RPMI8226 (cell line): ENCODE data around the gene REEP5.
A peak's percentile ranks its signal among the peaks of the same experiment; 100 is the strongest.
"Not testable (repeated sequence)": the region's sequence is repeated elsewhere in the genome, so short reads cannot be mapped to it uniquely, and the experiment has no call there.

Source experiments
- DNase-seq: peaks from one replicate; pipeline ENCODE4 v3.0.0-alpha.2; 2015

REEP5 gene

DNA sequence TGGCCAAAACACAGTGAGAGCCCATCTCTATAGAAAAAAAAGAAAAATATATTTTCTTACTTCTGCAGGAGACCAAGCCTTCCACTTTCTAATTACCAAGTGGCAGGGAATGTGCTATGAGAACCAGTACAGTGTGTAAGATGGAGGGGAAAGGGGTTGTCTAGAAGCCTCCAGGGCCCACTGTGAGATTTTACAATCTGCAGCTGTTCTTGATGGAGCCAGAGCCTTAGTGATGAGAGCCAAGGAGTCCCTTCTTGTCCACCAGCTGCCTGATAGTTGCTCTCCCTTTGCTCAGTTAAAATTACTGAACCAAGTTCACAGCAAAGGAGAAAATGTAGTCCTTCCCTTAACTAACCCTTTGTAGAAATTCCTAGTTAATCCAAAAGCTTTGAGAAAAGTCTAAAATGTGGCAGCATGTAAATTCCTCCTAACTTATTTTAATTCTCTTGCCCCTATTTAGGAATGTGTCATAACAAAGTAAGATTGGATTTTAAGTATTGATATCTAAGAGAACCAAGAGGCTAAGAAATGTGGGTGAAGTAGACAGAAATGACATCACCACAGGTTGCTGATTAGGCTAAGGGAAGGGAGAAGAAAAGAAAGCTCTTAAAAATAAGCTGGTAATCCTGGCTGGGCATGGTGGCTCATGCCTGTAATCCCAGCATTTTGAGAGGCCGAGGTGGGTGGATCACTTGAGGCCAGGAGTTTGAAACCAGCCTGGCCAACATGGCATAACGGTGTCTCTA, 41.6 kb downstream of the REEP5 start:
- no peak for DNase-seq

DNA sequence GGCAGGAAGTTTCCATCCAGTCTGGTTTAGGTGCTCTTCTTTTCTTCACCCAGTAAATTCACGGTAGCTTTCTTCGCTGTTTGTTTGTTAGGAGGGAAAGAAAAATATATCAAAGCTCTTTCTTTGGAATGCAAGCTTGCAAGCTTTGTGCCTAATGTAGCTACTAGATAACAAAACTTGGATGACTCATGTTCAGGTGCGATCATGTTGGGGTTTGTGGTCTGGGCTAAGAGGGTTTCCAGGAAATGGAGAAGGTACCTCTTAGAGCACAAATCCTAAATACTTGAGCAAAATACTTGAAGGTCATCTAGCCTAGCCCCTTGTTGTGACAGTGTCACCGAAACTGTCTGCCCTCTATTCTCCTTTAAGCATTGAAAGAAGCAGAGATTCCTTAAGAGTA, 43.3 kb downstream of the REEP5 start:
- DNase-seq = peak; percentile 92

DNA sequence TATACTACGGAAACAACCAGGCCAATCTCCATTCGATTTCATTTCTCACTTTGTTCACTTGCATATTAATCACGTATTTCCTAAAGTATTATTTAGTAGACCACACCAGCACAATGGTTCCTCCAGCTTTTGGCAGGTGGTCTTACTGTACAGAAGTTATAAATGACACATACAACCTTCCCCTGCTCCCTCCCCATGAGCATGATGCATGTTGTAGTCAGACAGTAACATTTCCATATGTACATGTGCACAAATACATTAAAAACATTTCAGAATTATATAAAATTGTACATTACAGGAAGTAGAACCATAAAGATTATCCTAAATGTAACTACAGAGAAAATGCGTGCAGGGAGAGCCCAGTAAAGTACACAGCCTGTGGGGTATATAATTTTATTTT, 43.9 kb downstream of the REEP5 start:
- no peak for DNase-seq

DNA sequence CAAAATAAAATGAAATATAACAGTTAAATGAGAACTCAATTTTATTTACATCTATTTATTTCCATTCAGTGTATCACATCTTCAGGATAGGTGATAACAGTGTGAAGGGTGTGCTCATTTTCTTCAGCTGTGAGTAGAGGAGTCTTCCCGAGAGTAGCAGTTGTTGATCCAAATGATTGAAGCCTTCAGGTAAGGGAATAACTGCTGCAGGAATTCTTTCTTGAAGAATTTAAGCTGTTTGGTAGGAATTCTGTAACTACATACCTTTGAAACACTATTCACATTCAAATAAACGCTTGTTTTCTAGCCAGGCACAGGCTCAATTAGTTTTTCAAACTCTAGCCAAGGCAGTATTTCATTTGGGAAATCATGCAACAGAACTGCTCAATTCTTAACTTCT, 45.7 kb downstream of the REEP5 start:
- no peak for DNase-seq

DNA sequence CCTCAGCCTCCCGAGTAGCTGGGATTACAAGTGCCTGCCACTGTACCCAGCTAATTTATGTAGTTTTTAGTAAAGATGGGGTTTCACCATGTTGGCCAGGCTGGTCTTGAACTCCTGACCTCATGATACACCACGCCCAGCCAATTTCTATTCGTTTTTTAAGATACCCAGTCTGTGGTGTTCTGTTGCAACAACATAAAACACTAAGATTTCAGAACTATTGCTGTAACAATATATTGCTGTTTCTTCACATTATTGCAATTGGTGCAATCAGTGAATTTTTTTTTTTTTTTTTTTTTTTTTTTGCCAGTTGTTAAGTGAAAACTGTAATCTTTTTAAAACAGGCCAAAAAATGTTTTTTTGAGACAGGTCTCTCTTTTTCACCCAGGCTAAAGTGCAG, 51.1 kb downstream of the REEP5 start:
- no peak for DNase-seq

DNA sequence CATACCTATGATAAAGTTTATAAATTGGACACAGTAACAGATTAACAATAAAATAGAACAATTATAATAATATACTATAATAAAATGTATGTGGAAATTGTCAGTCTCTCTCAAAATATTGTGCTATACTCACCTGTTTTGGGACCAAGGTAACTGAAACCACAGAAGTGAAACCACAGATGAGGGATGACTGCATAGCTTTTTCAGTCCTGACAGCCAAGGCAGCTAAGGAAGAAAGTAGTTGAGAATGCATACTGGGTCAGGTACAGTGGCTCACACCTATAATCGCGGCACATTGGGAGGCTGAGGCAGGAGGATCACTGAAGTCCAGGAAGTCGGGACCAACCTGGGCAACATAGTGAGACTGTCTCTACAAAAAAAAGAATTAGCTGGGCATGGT, 52.1 kb downstream of the REEP5 start:
- DNase-seq = peak; percentile 80

DNA sequence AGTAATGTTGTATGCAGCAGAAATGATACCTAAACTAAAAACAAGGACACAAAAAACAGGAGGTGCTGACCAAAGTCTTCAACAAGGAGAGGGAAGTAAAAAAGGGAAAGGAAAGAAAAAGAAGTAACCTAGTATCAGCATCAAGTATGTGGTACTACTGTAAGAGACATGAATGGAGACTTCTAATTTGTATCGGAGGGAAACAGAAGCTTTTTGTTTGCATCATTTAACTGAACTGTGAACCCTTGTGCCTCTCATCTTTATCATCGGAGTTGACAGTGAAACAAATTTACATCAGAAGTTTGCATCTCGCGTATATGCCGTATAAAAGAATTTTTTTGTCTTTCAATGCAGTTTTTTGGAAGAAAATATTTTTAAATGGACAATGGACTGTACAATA, 54.6 kb downstream of the REEP5 start:
- DNase-seq = no peak

DNA sequence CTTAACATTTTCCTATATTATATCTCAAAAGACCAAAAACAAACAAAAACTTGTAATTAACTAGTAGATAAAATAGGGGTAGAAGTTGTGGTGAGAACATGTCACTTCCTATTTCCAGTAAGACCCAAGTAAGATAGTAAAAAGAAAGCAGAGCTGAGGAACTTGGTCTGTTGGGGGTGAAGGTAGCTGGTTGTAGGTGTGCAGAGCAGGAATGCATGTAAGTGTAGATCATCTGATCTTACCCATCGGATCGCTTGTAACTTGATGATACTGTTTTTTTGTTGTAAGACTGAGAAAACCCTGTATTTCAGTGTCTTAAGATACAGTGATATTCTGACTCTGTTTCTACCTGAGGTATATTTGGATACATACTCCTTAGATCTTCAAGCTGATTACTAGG, 55.3 kb downstream of the REEP5 start:
- no peak for DNase-seq

DNA sequence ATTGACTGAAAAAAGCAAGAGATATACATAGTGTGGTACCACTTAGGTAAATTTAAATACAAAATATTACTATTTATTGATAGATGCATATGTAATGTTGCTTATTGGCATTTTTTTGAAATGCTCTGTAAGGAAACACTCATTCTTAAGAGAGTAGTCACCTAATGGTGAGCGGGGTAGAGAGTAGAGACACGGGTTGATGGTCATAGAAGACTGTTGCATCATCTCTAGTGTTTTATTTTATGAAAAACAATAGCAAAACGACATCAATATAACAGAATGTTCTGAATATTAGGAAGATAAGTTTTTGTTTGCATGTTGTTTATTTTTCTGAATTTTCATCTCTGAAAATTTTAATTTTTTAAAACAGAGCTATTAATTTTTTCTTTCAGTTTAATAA, 56.9 kb downstream of the REEP5 start:
- DNase-seq = no peak

DNA sequence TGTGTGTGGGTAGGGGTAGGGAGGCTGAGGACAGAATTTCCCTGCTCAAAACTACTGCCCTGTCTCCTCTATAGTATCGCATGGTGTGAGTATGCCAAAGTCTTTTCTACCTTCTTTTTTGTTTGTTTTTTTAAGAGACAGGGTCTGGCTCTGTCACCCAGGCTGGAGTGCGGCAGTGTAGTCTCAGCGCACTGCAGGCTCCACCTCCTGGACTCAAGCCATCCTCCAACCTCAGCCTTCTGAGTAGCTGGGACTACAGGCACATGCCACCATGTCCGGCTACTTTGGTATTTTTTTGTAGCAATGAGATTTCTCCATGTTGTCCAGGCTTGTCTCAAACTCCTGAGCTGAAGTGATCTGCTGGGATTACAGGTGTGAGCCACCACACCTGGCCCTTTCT, 58.5 kb downstream of the REEP5 start:
- no peak for DNase-seq

DNA sequence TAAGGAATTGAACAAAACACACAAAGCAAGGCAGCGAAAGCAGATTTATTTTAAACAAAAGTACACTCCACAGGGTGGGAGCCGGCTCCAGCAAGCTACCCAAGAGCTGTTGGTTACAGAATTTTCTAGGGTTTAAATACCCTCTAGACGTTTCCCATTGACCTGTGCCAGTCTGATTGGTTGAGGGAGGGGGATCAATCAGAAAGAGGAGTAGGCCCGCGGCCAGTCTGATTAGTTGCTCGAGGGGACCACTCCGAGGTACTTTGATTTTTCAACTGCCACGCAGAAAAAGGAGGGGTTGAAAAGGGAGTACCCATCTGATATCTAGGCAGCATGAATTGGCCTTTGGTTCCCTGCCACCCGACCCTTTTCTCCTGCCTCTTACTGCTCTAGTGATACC, 59.9 kb downstream of the REEP5 start:
- DNase-seq = no peak

DNA sequence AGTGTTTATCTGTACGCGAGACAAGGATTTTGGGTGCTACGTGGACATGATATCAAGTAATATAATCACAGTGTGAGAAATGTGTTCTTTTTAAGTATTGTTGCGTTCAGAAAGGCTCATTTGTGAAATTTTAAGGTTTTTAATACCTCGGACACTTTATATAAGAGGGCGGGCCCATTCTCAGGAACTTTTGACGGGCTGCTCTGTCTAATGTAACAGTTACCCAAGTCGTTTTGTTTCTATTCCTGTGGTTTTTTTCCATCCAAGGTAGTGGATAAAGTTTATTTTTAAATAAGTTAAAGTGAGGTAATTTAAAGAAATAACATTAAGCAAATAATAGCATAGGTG, 60.4 kb downstream of the REEP5 start:
- DNase-seq = no peak

DNA sequence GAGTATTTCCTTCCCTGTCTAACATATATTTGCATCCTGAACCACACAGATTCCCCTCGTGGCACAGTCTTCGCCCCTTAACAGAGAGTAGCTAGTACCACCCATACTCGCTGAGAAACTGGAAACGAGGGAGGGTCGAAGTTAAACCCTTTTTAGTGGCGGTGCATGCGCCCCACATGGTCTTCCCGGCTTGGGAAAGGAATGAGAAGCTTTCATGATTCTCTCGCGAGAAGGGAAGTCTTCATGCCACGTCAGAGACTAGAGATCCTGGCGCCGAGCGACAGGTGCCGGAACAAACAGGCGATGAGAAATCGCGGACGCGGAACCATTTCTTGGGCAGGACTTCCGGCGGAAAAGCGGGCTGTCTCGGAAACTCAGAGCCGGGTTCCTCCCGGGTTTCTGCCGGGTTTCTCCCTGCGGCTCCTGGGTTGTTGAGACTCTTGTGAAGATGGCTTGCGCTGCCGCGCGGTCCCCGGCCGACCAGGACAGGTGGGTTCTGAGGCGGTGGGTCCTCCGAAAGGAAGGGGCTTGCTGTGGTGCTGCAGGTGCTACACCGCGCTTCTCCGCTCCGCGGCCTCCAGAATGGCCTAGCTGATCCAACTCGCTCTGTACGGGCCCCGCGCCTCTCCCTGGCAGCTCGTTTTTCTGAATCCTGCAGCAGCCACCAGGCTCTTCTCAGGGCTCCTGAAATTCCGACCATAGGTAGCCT, 60.9 kb downstream of the REEP5 start, which contains the start of gene SRP19:
Gene SRP19 (plus strand): TSS at position 359 of the 709 bp plus-strand sequence. CDS start 90 bp downstream, at position 449.
- peak; percentile 97 for DNase-seq

DNA sequence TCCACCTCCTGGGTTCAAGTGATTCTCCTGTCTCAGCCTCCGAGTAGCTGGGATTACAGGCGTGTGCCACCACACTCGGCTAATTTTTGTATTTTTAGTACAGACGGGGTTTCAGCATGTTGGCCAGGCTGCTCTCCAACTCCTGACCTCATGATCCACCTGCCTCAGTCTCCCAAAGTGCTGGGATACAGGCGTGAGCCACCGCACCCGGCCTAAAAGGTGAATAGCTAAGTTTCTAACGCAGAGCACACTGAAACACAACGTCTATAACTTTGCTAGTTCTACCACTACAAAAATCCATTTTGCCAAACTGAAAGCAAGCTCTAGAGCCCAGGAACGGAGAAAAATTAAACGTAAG, 61.5 kb downstream of the REEP5 start:
- not testable (repeated sequence) for DNase-seq

DNA sequence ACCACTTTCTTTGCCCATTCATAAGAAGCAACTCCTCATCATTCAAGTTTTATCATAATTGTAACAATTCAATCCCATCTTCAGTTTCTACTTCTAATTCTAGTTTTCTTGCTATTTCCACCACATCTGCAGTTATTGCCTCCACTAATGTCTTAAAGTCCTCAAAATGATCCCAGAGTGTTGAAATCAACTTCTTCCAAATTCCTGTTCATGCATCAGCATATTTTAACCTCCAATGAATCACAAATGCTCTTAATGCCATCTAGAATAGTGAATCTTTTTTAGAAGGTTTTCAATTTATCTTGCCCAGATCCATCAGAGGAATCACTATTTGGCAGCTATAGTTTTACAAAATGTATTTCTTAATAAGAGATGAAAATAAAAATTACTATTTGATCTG, 64.2 kb downstream of the REEP5 start:
- no peak for DNase-seq

DNA sequence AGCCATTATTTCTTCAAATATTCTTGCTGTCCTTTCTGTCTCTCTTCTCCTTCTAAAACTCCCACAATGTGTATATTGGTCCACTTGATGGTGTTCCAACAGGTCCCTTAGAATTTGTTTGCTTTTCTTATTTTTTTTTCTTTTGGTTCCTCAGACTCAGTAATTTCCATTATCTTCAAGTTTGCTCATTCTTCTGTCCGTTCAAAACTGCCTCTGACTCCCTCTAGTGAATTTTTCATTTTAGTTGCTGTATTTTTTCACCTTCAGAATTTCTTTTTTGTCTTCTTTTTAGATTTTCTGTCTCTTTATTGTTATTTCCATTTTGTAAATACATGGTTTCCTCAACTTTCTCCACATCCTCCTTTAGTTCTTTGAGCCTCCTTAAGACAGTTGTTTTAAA, 67.4 kb downstream of the REEP5 start:
- DNase-seq = no peak

DNA sequence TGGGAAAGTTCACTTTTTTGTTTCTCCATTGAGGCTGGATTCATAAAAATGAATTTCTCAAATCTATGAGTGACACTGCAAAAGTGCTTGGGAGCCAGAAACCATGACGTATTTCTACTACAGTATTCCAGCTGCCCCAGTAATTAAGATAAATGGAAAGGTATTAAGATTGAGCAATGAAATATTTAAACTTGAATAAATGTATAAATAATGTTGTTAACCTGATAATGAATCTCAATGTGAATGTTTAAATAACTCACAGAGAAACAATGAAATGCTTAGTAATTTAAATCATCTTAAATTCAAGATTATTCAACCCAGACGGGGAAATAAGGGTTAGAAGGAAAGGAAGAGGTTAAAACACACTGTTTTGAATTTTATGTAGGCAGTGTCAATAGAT, 72.1 kb downstream of the REEP5 start:
- DNase-seq = no peak

DNA sequence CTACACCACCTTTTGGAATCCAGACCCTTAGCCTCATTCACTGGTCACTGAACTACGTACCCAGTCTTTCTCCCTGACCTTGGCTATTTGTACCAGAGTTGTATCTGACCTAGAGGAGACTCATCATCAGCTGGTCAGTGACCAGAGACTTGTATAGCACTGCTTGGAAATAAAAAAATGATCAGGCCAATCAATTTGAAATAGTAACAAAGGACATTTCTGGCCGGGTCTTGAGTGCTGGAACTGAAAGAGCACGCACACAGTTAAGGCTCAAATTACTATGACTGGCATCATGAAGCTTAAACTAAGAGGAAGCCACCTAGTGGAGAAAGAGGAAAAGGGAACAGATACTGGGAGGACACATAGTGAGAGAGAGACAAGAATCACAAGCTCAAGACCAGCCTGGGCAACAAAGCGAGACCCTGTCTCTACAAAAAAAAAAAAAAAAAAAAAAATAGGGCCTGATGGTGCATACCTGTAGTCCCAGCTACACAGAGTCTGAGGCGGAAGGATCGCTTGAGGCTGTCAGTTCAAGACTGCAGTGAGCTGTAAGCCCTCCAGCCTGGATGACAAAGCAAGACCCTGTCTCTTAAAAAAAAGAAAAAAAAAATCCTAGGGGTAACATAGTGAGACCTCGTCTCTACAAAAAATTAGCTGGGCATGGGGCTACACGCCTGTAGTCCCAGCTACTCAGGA, 73.8 kb downstream of the REEP5 start:
- peak; percentile 75 for DNase-seq

DNA sequence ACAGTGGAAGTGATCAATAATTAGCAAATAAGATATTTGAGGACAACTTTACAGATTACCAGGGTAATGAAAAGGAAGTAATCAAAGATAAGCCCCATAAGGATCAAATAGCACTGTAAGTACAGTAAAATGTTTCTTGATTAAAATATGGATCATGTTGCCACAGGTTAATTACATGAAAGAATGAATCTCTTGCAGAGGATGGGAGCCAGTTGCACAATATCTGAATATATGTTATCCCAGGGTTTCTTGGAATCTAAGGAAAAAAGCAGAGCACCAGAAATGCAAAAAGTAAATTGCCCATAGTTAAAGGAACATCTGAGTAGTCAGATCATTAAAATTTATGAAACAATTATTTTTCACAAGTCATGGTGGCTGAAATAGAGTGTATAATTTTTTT, 74.7 kb downstream of the REEP5 start:
- DNase-seq = no peak

DNA sequence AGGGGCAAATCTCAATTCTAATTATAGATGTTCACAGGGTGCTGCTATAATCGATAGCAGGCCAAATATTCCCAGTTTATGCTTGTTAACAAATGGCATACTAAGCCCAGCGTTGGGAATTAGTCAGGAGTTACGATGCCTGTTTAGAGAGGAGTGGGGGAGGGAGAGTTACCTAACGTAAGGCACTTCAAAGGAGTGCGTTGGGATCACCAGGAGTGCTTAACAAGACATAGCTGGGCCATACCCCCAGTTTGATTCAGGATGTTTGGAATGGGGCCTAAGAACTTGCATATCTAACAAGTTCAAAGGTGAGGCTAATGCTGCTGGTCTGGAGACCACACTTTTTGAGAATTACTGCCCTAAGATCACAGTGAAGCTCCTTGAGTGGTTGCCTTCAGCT, 75.5 kb downstream of the REEP5 start:
- DNase-seq = no peak

DNA sequence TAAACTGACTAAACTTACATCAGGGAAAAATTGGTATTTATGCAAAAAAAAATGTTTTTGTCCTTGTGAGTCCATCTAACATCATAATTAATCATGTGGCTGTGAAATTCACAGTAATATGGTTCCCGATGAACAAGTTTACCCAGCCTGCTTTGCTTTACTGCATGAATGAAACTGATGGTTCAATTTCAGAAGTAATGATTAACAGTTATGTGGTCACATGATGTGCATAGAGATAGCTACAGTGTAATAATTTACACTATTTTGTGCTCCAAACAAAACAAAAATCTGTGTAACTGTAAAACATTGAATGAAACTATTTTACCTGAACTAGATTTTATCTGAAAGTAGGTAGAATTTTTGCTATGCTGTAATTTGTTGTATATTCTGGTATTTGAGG, 77.5 kb downstream of the REEP5 start:
- DNase-seq = no peak

DNA sequence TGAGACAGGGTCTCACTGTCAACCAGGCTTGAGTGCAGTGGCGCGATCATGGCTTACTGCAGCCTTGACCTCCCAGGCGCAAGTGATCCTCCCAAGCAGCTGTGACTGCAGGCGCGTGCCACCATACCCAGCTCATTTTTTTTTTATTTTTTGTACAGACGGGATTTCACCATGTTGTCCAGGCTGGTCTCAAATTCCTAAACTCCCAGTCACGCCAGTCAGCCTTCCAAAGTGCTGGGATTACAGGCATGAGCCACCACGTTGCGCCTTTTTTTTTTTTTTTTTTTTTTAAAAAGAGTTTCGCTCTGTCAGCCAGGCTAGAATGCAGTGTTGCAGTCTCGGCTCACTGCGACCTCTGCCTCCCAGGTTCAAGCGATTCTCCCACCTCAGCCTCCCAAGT, 88.1 kb downstream of the REEP5 start:
- no peak for DNase-seq

DNA sequence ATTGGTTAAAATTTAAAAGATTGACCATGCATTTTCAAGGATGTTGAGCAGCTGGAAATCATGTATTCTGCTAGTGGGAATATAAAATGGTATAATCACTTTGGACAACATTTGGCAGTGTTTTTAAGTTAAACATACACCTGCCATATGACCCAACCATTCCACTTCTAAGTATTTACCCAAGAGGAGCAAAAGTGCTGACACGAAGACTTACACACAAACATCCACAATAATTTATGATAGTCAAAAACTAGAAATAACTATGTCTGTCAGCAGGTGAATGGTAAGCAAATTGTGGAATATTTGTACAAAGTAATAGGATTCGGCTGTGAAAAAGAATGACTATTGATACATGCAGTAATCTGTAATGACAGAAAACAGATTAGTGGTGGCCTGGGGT, 91.6 kb downstream of the REEP5 start:
- DNase-seq = no peak
